K562 (cell line): Measurements from ENCODE around the gene TUBA4B. TPM values are rescaled to one million over a fixed set of nuclear protein-coding genes. Genes with fewer than 3 reads are reported as not detected.
A peak's percentile ranks its signal among the peaks of the same experiment; 100 is the strongest.

ENCODE experiments used
- ATAC-seq: fragments of 200-7000 bp; cut with Tn5 transposase; 3 replicates; pipeline ENCODE4 v1.9.1; 2020; ENCODE audit warnings: moderate library complexity
- BruUV-seq: library from RNA; stranded (reverse); fragments of 400-500 nt; replicated peaks from 2 replicates; lab custom pipeline; 2021; lab: Mats Ljungman, UMichigan
- CTCF ChIA-PET: fragments of 300-600 bp; formaldehyde crosslinking; extraction: SDS; loops from one replicate; lab custom pipeline; 2021; ENCODE audit warnings: low intra/inter-chr PET ratio; lab: Yijun Ruan, JAX
- POLR2A ChIA-PET: fragments of 300-600, 350-650 bp; sonication (Branson Sonifier 250); formaldehyde crosslinking; extraction: SDS; loops from one replicate; lab custom pipeline; 2021; ENCODE audit warnings: antibody characterized with exemption, inconsistent platforms; lab: Yijun Ruan, JAX
- DNase-seq, 4 experiments: peaks; one replicate each; pipeline versions ENCODE4 v3.0.0 to v3.0.0-alpha.2; 2011 to 2018; ENCODE audit warnings: low spot score in 3 of 4, mixed read lengths in 3 of 4; ENCODE audit errors: extremely low read depth in 1 of 4
- FAIRE-seq: peaks from 2 replicates; lab custom pipeline; 2011; peaks lifted over from hg19 to GRCh38; lab: Jason Lieb, UNC
- H2AFZ ChIP-seq: 2 replicates; pipeline ENCODE4 v1.6.0; 2011; ENCODE audit warnings: low read depth, low read length, control low read depth, inconsistent platforms
- H3K27ac ChIP-seq: fragments of 200-600 bp; 3 replicates; pipeline ENCODE4 v1.8.0; 2011; ENCODE audit warnings: low read depth, mild to moderate bottlenecking, control low read depth, inconsistent platforms, low read length, moderate library complexity, mixed read lengths; ENCODE audit errors: extremely low read depth
- H3K27me3 ChIP-seq, 2 experiments: fragments of 300-600 bp in 1 of 2; 2 replicates in 1 of 2; 3 replicates in 1 of 2; pipeline versions ENCODE4 v1.6.0 to v1.8.0; 2011; ENCODE audit warnings: inconsistent platforms in 2 of 2, low read length in 2 of 2, mild to moderate bottlenecking in 1 of 2, mixed read lengths in 1 of 2, moderate library complexity in 1 of 2; ENCODE audit not compliant: control insufficient read depth in 2 of 2, insufficient read depth in 2 of 2
- H3K36me3 ChIP-seq: fragments of 300-600 bp; 3 replicates; pipeline ENCODE4 v1.8.0; 2011; ENCODE audit warnings: mild to moderate bottlenecking, low read length, inconsistent platforms; ENCODE audit not compliant: control insufficient read depth, insufficient read depth
- H3K4me1 ChIP-seq, 2 experiments: fragments of 200-600 bp in 1 of 2; replicated peaks in 1 of 2; 2 replicates in 1 of 2; 3 replicates in 1 of 2; pipeline versions ENCODE4 v1.5.1 to v1.8.0; 2011; ENCODE audit warnings: inconsistent platforms in 2 of 2, low read length in 2 of 2, mild to moderate bottlenecking in 1 of 2, mixed read lengths in 1 of 2, moderate library complexity in 1 of 2; ENCODE audit not compliant: control insufficient read depth in 2 of 2, insufficient read depth in 2 of 2
- H3K4me2 ChIP-seq: 2 replicates; pipeline ENCODE4 v1.6.1; 2011; ENCODE audit warnings: low read length, control low read depth, inconsistent platforms, mixed read lengths; ENCODE audit not compliant: insufficient read depth
- H3K4me3 ChIP-seq: fragments of 200-600 bp; sonication (generic), shearing (Covaris generic); 2 replicates; pipeline ENCODE4 v1.5.1; 2016; ENCODE audit warnings: control low read depth, inconsistent platforms
- H3K79me2 ChIP-seq: fragments of 200-600 bp; 3 replicates; pipeline ENCODE4 v1.8.0; 2011; ENCODE audit warnings: low read length, inconsistent platforms; ENCODE audit not compliant: control insufficient read depth, insufficient read depth
- H3K9ac ChIP-seq, 2 experiments: 2 replicates each; pipeline versions ENCODE4 v1.6.0 to v1.6.1; 2011; ENCODE audit warnings: low read depth in 2 of 2, low read length in 2 of 2, control low read depth in 1 of 2, inconsistent platforms in 1 of 2, mild to moderate bottlenecking in 1 of 2, mixed read lengths in 1 of 2; ENCODE audit not compliant: insufficient read depth in 1 of 2
- H3K9me1 ChIP-seq: one replicate; pipeline ENCODE4 v1.6.0; 2011; ENCODE audit warnings: inconsistent platforms, mild to moderate bottlenecking, low read length, moderate library complexity; ENCODE audit not compliant: control insufficient read depth, insufficient read depth
- H3K9me3 ChIP-seq: replicated peaks from 2 replicates; pipeline ENCODE4 v1.5.1; 2011; ENCODE audit warnings: low read depth, low read length, inconsistent platforms; ENCODE audit not compliant: control insufficient read depth, insufficient read depth
- H4K20me1 ChIP-seq: replicated peaks from 2 replicates; pipeline ENCODE4 v1.6.1; 2011; ENCODE audit warnings: low read length, inconsistent platforms, mixed read lengths; ENCODE audit not compliant: control insufficient read depth, insufficient read depth
- CHD2 ChIP-seq: IDR thresholded peaks from 2 replicates; pipeline ENCODE4 v1.6.1; 2011; ENCODE audit warnings: low read depth, low read length
- ETV5 ChIP-seq: sonication (generic); formaldehyde crosslinking; IDR thresholded peaks from 2 replicates; pipeline ENCODE4 v1.4.0; 2020; ENCODE audit warnings: low read depth, mild to moderate bottlenecking, missing genetic modification reagents
- KAT7 ChIP-seq: sonication (generic); formaldehyde crosslinking; IDR thresholded peaks from 2 replicates; pipeline ENCODE4 v1.8.0; 2022; ENCODE audit warnings: missing genetic modification reagents, mild to moderate bottlenecking, borderline replicate concordance
- PHF20 ChIP-seq: fragments of 450-650 bp; IDR thresholded peaks from 2 replicates; pipeline ENCODE4 v1.6.1; 2018; ENCODE audit not compliant: partially characterized antibody
- POU5F1 ChIP-seq: fragments of 150-350 bp; IDR thresholded peaks from 2 replicates; pipeline ENCODE4 v1.6.1; 2014; ENCODE audit warnings: borderline replicate concordance, low read length, low read depth, mild to moderate bottlenecking; ENCODE audit not compliant: partially characterized antibody
- TFE3 ChIP-seq: fragments of 450-650 bp; formaldehyde crosslinking; IDR thresholded peaks from 2 replicates; pipeline ENCODE4 v1.4.0; 2020; ENCODE audit warnings: mild to moderate bottlenecking, mixed read lengths
- ZBTB40 ChIP-seq, 2 experiments: fragments of 450-650 bp in 1 of 2; sonication (generic) in 1 of 2; formaldehyde crosslinking in 1 of 2; IDR thresholded peaks; 2 replicates each; pipeline versions ENCODE4 v1.7.1 to v1.9.0; 2016 to 2022; ENCODE audit warnings: inconsistent platforms in 1 of 2, mild to moderate bottlenecking in 1 of 2, missing genetic modification reagents in 1 of 2
- WGBS: fragments of 100-300 bp; shearing (Covaris generic); methylation state at CpG from one replicate; pipeline ENCODE4 v1.1.6; 2016; ENCODE audit warnings: low coverage, mixed read lengths; ENCODE audit not compliant: insufficient coverage; ENCODE audit errors: missing lambda C conversion rate; 5-methylcytosine and 5-hydroxymethylcytosine counted together
- in situ Hi-C: fragments of 300-500 bp; cut with MboI; formaldehyde crosslinking; loops from 4 replicates; pipeline ENCODE4 v1.15.0; 2018; ENCODE audit warnings: inconsistent platforms, mixed read lengths
- intact Hi-C: fragments of 100-400 bp; cut with micrococcal nuclease; formaldehyde crosslinking; loops from 2 replicates; pipeline ENCODE4 v1.14.2; 2022
- polyA plus RNA-seq, 8 experiments: library from polyadenylated mRNA; depleted of rRNA in 4 of 8; stranded (reverse) in 5 of 8; unstranded in 3 of 8; fragments of >200 nt; fragmentation: Nextera tagmentation in 2 of 8; fragmentation: Illumina TruSeq in 1 of 8; extraction: Ambion mirVana in 2 of 8; extraction: Trizol in 1 of 8; gene quantifications; 2 replicates each; pipeline versions ENCODE4 v1.2.1 to v1.2.3, GENCODE V29; 2011 to 2014; ENCODE audit warnings: inconsistent platforms in 1 of 8, missing spikeins in 1 of 8
- total RNA-seq, 7 experiments: library from RNA; depleted of rRNA in 6 of 7; stranded (reverse); fragments of >200 nt in 6 of 7; fragmentation: Illumina TruSeq in 2 of 7; extraction: Trizol in 2 of 7; gene quantifications; 2 replicates each; pipeline versions ENCODE4 v1.2.1 to v1.2.3, GENCODE V29; 2011 to 2021; ENCODE audit warnings: low replicate concordance in 1 of 7
- TF ChIP-seq, protein P1 (sequence below), 2 experiments: fragments of 250-450 bp in 1 of 2; fragments of 450-650 bp in 1 of 2; sonication (Bioruptor Pico) in 1 of 2; IDR thresholded peaks; 2 replicates each; pipeline versions ENCODE4 v1.6.1 to v1.8.0; 2016 to 2021; ENCODE audit warnings: mild to moderate bottlenecking in 2 of 2, moderate library complexity in 2 of 2, missing compliant biosample characterization in 1 of 2, missing genetic modification characterization in 1 of 2

Gene TUBA4B
- total and polyA plus RNA-seq, 9 of the 15 experiments (the other 6 are each of a cell fraction or from before 2014, with no cell fraction given), result 0.04 TPM; not detected in 8

- H3K4me3 ChIP-seq, result peak overlapping the region; percentile 61
- POLR2A ChIA-PET, result interaction anchor here (0.8 to 1.5 kb wide), 11 partner anchors 8 to 89 kb away, joined by 3 to 8 read pairs (median 4); partner anchors contain the start of genes ABCB6, ANKZF1, ATG9A and CNPPD1
- ATAC-seq (no peak), FAIRE-seq (peak; percentile 78), DNase-seq (no peak)
- H3K27ac ChIP-seq, result peak overlapping the region; percentile 81
- H2AFZ ChIP-seq, result peak overlapping the region; percentile 95
- in situ Hi-C loops, result loop anchor here (5.0 kb wide), 1 partner anchor 34 kb away; the partner anchor contains the start of gene SLC23A3
- 8% methylated on average over 6 of the region's 7 CpGs for WGBS
- peak overlapping the region; percentile 86 to 89; a peak in 3 of 4 replicates for H3K9ac ChIP-seq
- H3K79me2 ChIP-seq, result no peaks in the 10 kb centered on the region
- peaks cover 38% of the 10 kb centered on the region; the same call in 2 of the 3 replicates for H3K36me3 ChIP-seq
- 0 out of 2 replicates have a peak, but pooled peaks cover 2% of the 10 kb centered on the region for H3K9me3 ChIP-seq
- H4K20me1 ChIP-seq, result peaks cover 11% of the 10 kb centered on the region; the same call in 1 of the 2 replicates
- no peaks in the 10 kb centered on the region for H3K27me3 ChIP-seq
- no peaks in the 10 kb centered on the region for H3K9me1 ChIP-seq
- BruUV-seq, result no TSS peak
- TF ChIP-seq ETV5, result peak; percentile 27; the same call in 1 of the 2 replicates
- 0 out of 2 replicates have a peak, but pooled peaks have one; percentile 15 for TF ChIP-seq ZBTB40 (IDR thresholded peaks at IDR 0.05)
- no peak for TF ChIP-seq ZBTB40 (CRISPR knock-in tag; IDR thresholded peaks at IDR 0.05)
- TF ChIP-seq KAT7 (CRISPR knock-in tag), result peak; percentile 68; the same call in 1 of the 2 replicates
- TF ChIP-seq POU5F1, result no peak
- no peak for TF ChIP-seq TFE3 (CRISPR knock-in tag)
- no peak for TF ChIP-seq CHD2
- no peak for TF ChIP-seq PHF20
- TF ChIP-seq, protein P1, sequence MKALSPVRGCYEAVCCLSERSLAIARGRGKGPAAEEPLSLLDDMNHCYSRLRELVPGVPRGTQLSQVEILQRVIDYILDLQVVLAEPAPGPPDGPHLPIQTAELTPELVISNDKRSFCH (CRISPR knock-in tag; IDR thresholded peaks at IDR 0.05), result no peak
- TF ChIP-seq, protein P1 (tag; IDR thresholded peaks at IDR 0.05), result no peak
- peaks cover 16 to 17% of the 10 kb centered on the region in 2 experiments; a peak in 4 of 5 replicates for H3K4me1 ChIP-seq
- CTCF ChIA-PET, result no interaction called here
- peak overlapping the region; percentile 94 for H3K4me2 ChIP-seq
- intact Hi-C loops, result loop anchor here (1.0 to 2.0 kb wide), 2 partner anchors 23 to 29 kb away; partner anchors contain the start of genes ANKZF1, ATG9A and CNPPD1
These were observed 47.1 kb upstream of the TUBA4B start for GRCh38 chr2:219205981-219206327.
